GM19372 (cell line): Measurements from ENCODE around the gene KCNQ5.

Source experiments
- ATAC-seq: cut with Tn5 transposase; IDR thresholded peaks from one replicate; pipeline ENCODE4 v1.9.1; 2021; ENCODE audit warnings: mild to moderate bottlenecking, low read depth, moderate library complexity; ENCODE audit not compliant: unreplicated experiment

The KCNQ5 gene

DNA sequence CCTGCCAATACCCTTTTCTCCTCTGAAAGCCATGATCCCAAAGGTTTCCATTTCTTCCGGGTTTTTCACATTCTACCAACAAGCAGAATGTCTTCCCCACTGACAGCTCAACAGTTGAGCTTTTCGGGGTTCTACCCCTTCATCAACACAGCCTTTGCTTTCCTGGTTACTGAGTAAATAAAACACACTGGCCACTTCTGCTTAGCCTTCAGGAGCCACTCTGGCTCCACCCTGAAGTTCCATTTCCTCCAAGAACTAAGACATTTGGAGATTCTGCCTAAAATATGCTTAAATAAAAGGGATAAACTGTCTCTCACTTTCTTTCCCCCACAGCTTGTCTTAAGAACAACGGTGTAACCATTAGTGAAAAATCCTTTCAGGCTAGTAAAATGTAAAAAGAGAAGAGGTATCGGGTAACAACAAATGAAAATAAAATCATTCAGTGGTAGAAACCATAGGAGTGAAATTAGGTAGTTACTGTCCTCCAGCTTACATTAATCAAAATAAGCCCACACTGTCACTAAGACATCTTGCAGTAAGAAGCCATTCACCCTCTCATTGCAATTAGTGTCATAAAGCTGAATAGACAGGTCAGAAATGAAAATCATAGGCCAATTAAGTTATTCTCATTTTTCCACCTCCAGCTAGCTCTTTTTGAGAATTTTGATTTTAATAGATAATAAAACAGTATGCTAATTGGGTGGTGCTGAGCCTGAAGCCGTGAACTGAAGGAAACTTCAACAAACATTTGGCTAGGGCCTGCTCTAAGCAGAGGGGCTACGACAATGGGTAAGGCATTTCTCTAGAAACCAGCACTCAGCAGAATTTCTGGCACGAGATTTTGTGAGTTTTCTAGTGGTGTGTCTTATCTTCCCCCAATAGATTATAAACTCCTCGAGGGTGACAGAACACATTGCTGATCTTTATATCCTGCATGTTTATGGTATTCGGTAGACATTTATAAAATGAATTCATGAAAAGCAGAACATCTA is 409.2 kb downstream of the KCNQ5 start:
- ATAC-seq, result peak; percentile 23

DNA sequence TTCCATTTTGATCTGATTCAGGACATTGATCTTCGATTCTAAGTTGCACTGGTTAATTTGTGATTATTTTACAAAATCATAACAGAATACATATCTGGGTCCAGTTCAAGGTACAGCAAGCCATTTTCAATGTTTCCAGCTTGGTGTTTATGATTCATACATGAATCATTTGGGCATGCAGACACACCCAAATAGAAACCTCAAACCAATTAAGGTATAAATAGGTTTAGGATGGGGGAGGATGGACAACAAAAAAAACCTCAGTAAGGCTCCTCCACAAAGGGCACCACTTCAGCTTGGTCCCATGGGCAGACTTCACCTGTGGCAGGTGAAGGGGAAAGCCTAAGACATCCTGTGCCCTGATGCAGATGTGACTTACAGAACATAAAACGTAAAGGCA is 410.7 kb downstream of the KCNQ5 start:
- no peak for ATAC-seq

DNA sequence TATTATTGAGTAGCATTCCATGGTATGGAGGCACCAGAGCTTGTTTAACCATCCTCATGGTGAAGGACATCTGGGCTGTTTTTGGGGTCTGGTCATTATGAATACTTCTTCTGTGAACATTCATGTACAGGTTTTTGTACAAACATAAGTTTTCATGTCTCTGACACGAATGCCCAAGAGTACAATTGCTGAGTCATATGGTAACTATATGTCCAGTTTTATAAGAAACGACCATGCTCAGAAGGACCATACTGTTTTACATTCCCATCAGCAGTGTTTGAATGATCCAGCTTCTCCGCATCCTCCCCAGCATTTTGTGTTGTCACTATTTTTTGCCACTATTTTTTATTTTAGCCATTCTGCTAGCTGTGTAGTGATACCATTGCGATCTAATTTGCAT is 414.8 kb downstream of the KCNQ5 start:
- ATAC-seq, result no peak

DNA sequence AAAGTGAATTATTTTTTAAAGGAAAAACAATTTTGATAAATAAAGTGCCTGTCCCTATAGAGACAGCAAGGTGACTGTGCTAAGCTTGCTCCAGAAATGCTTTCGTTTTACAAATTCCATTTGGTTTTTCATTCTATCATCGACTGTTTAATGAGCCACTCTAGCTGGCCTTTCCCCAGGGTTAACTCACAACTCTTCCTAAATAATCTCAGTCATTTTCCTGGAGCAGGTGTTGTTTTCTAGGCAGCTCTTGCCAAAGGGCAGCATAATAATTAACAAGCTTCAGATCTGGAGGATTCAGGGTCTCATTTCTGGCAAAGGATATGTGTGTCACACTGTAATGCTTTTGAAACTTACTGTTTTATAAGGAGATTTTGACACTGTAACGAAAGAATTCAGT is 419.2 kb downstream of the KCNQ5 start:
- no peak for ATAC-seq

DNA sequence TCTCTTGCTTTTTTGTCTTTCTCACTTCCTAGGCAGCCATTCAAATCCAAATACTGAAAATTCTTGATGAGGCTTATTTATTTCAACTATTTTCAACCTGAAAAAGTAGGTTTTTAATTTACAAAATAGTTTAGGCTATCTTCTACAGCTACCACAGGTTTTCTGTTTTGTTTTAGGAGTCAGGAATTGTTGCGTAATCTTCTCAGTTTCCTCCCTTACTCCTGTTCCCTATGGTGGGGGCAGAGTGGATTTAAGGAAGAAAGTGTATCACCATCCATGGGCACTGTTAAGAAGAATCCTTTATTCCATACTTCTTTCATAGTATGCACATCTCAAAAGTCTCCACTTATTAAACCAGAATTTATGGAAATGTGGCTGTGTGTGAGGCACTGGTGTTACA is 421.0 kb downstream of the KCNQ5 start:
- no peak for ATAC-seq

DNA sequence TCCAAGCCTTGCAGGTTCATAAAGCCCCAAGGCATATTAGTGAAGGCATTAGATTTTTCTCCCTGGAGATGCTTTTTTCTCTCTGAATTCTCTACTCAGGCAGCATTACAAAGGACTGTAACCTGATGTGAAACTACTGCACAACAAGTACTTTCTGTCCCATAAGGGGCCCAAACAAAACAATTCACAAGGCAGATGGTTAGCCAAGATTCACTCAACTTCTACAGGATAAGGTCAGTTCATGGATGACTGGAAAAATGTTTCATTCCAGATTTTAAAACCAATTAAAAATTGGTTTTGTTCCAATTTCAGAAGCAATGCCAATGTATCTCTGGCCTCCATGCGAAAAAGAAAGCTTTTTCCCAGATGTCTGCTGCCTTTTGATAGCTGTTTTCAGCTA is 421.6 kb downstream of the KCNQ5 start:
- ATAC-seq, result no peak

DNA sequence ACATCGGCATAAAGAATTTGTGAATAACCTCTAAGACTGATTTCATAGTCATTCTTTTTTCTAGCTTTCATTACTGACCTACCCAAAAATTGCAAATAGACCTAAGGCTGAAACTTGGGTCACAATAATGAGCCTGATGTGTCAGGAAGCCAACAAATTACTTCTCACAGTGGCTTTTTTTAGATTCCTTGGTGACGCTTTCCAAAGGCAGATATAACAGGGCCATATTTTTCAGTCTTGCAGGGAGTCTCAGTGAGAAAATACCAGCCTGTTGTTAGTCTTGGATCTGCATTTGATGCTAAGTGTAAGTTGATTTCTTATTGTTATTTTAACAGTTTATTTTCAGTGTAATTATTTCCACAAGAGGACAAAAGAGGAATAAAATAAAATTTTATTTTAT is 423.7 kb downstream of the KCNQ5 start:
- ATAC-seq, result no peak

DNA sequence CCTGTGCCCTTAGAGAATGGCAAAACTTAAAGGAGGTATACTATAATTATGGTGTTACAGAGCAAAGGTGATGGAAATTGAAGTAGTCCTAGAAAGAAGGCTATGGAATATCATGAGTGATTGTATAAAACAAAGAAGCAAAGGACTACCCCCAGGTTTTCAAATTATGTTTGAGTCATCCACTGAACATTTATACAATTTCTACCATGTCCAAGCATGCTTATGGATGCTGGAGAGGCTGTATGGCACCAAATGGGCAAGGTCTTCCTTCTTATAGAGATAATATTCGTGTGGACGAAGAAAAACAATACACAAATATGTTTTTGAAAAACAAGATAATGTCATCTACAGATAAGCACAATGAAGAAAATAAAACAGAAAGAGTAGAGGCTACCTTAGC is 425.9 kb downstream of the KCNQ5 start:
- no peak for ATAC-seq

DNA sequence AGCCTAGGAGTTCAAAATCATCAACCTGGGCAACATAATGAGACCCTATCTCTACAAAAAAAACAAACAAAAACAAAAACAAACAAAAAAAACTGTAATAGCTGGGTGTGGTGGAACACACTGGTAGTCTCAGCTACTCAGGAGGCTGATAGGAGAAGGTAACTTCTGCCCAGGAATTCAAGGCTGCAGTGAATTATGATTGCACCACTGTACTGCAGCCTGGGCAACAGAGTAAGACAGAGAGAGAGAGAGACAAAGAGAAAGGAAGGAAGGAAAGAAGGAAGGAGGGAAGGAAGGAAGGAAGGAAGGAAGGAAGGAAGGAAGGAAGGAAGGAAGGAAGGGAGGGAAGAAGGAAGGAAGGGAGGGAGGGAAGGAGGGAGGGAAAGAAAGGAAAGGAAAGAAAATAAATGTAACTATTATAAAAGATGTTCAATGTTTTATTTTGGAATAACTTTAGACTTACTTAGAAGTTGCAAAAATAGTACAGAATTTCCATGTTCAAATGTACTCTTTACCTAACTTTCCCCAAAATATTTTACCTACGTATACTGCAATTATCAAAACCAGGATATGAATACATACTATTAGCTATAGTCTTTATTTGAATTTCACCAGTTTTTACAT is 428.2 kb downstream of the KCNQ5 start:
- ATAC-seq, result no peak

DNA sequence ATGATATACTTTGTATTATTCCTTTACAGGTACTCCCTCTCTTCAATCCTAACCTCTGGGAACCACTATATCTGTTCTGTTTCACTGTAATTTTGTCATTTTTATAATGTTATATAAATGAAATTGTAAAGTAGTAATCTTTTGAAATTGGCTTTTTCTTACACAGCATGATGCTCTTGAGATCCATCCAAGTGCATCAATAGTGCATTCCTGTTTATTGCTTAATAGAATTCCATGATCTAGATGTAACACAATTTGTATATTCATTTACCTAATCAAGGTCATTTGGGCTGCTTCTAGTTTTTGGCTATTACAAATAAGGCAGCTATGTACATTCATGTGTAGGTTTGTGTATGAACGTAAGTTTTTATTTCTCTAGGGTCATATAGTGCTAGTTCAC is 428.8 kb downstream of the KCNQ5 start:
- ATAC-seq, result no peak

DNA sequence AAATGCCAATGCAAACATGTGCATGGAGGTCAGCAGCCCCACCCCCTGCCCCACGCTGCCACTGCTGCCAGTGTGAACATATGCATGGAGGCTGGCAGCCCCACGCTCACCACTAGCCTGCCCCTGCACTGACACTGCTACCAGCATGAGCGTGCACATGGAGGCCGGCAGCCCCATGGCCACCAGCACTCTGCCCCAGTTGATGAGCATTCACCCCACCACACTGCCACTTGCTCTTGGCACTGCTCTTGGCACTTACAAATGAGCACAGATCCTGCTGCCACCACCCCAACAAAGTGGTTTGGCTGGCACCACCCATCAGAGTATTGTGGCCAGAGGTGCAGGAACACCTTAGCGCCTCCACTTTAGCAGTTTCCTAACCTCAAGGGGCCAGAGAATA is 429.3 kb downstream of the KCNQ5 start:
- no peak for ATAC-seq

DNA sequence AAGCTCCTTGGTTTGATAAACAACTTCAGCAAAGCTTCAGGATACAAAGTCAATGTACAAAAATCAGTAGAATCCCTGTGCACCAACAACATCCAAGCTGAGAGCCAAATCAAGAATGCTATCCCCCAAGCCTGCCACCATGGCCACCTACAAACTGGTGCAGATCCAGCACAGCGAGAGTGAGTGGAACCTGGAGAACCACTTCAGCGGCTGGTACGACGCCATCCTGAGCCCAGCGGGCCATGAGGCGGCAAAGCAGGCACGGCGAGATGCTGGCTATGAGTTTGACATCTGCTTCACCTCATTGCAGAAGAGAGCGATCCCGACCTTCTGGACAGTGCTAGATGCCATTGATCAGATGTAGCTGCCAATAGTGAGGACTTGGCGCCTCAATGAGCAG is 433.1 kb downstream of the KCNQ5 start:
- ATAC-seq, result no peak

DNA sequence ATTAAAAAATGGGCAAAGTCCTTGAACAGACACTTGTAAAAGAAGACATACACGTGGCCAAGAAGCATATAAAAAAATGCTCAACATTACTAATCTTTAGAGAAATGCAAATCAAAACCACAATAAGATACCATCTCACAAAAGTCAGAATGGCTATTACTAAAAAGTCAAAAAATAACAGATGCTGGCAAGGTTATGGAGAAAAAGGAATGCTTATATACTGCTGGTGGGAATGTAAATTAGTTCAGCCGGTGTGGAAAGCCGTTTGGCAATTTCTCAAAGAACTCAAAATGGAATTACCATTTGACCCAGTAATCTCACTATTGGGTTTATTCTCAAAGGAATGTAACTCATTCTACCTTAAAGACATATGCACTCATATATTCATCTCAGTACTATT is 436.9 kb downstream of the KCNQ5 start:
- no peak for ATAC-seq

DNA sequence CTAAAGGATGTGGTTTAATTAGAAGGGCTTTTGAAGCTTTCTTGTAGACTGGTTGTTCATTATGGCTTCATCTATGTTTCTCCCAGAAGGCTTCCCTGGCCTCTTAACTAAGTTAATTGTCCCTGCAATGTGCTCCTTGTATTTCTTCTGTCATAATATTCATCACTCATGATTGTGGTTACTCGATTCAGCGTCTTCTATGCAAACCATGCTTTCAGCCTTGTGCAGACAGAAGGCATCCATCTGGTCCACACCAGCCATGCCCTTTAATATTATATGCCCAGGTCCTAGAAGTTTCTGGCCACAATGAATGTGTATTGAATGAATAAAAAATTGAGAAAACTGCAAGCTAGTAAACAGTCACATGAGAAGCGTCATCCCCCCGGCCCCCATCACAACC is 440.3 kb downstream of the KCNQ5 start:
- no peak for ATAC-seq

DNA sequence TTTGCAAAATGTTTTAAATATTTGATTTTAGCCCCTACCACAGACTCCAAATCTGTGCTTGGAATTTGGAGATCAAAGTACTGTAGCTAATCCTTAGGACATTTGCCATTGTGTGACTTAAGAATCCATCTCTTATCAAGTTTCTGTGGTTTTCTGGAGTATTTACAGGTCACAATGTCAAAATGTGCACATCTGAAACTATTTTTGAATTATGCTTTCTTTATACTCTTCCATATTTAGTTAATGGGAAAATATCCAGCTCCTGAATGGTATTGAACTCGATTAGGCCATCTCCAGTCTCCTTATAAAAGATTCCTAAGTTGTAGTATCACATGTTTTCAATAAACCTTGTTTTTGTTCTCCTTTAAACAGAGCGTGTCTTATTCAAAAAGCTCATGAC is 441.0 kb downstream of the KCNQ5 start:
- no peak for ATAC-seq

DNA sequence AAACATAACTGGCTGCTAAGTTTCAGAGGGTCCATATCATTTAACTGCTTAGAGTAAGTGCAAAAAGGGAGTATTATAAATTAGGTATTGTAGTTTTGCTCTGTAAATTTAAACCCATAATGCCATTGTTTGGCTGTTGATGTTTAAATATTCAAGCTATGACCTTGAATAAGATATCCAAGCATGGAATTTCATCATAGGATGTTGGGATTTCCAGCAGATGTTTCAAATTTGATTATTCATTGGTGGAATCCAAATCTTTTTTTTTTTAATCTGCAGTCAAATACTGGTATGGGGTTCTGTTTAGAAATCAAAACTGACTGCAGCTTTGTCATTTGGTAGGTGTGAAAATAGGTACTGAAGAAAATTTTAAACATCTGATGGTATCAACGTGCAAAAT is 442.4 kb downstream of the KCNQ5 start:
- ATAC-seq, result no peak

DNA sequence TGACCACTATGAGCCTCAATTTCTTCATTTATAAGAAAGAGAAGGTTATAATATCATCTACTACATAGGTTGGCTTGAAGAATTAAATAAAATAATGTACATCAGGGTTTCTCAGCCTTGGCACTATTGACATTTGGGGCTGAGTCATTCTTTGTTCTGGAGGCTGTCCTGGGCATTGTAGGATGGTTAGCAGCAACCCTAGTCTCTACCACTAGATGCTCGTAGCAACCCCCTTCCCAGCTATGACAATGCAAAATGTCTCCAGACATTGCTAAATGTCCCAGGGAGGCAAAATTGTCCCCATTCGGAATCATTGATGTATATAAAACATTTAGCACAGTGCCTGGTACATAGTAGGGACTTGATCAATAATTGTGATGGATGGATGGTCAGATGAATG is 451.4 kb downstream of the KCNQ5 start:
- no peak for ATAC-seq

DNA sequence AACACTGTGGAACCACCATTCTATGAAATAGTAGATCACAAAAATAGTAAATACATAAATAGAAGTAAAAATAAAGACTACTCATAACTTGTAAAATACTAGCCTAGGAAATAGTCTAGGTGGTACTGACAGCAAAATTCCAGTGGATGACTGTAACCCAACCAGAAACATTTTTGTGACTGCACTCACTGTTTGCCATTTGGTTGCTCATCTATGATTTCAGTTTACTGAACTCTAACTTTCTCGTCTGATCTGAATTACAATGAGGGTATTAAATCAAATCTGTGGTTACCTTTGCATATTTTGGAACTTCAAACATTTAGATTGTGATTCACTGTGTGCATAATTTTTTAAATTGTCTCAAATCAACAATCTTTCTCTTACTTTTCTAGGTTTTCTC is 452.3 kb downstream of the KCNQ5 start:
- no peak for ATAC-seq

DNA sequence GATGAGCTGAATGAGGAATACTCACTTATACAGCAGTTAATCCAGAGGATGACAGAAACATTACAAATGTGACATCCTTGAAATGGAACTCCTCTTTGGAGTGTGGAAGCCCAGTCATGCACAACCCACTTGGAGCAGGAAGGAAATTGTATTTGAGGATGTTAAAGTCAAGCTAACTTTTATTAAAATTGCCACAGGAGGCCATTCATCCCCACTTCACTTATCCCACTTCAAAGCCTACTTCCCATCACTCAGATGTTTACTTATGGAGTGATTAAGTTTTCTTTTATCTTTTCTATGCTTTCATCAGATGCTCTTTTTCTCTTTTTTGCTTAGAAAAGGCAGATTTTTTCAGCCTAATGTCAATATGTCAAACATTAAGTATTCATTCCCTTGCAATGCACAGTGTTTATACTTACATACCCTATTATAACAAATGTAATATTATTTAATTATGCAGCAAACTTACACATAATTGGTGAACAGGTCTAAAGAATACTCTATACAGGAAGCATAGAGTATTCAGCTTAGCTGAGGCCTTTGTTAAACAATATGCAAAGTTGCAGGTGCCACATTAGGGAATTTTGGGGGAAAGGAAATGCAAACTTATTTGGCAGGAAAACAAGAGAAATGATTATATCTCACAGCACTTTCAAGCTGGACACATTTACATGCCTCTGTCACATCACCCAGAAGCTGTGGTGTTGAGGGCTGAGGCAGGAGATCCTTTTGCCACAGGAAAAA is 454.5 kb downstream of the KCNQ5 start:
- ATAC-seq, result no peak

DNA sequence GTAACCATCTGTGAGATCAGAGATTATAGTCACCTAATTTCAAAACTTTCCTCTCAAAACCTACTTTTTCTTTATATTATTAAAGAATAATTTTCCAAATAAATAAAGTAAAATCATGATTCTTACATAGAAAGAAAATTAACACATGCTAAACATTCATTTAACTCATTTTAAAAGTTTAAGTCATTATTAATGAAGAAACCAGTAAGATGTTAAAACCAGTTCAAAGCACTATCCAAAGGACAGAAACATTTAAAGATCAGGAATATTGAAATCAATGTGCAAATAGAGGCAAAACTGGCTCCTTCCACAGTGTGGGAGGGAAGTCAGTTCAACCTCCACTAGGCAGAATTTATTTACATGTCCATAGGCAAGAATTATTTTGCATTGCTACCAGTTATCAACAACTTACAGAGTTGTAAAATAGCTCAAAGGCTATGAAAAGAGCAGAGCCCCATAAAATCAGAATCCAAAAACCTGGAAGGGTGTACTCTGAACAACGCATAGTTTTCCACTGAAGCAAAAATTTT is 456.5 kb downstream of the KCNQ5 start:
- no peak for ATAC-seq
